K562 (cell line): Measurements from ENCODE around the gene PPIF. TPM values are rescaled to one million over a fixed set of nuclear protein-coding genes. Genes with fewer than 3 reads are reported as not detected.
A peak's percentile ranks its signal among the peaks of the same experiment; 100 is the strongest.

Source experiments
- ATF7 ChIP-seq: fragments of 450-650 bp; IDR thresholded peaks from 2 replicates; pipeline ENCODE4 v1.7.1; 2014; ENCODE audit warnings: mild to moderate bottlenecking, moderate library complexity
- BRCA1 ChIP-seq, 2 experiments: fragments of 450-650 bp in 1 of 2; sonication (generic) in 1 of 2; formaldehyde crosslinking in 1 of 2; IDR thresholded peaks; 2 replicates each; pipeline versions ENCODE4 v1.5.0 to v1.6.1; 2017 to 2020; ENCODE audit warnings: mild to moderate bottlenecking in 1 of 2, missing genetic modification reagents in 1 of 2
- MED1 ChIP-seq: sonication (generic); formaldehyde crosslinking; IDR thresholded peaks from 2 replicates; pipeline ENCODE4 v1.8.1; 2023; ENCODE audit warnings: missing genetic modification reagents, borderline replicate concordance
- MEIS2 ChIP-seq: fragments of 450-650 bp; IDR thresholded peaks from 2 replicates; pipeline ENCODE4 v1.6.1; 2014; ENCODE audit warnings: mild to moderate bottlenecking; ENCODE audit not compliant: partially characterized antibody
- NCOA2 ChIP-seq, 2 experiments: fragments of 450-650 bp; IDR thresholded peaks; 2 replicates each; pipeline ENCODE4 v1.6.1; 2018; ENCODE audit warnings: mild to moderate bottlenecking in 2 of 2, moderate library complexity in 1 of 2; ENCODE audit not compliant: partially characterized antibody in 2 of 2
- NCOA6 ChIP-seq: fragments of 450-650 bp; IDR thresholded peaks from 2 replicates; pipeline ENCODE4 v1.6.1; 2017; ENCODE audit warnings: mild to moderate bottlenecking
- NR4A1 ChIP-seq, 2 experiments: fragments of 250-450 bp in 1 of 2; fragments of 450-650 bp in 1 of 2; sonication (Bioruptor Pico) in 1 of 2; IDR thresholded peaks; 2 replicates each; pipeline versions ENCODE4 v1.4.0 to v1.6.1; 2016 to 2020; ENCODE audit warnings: mild to moderate bottlenecking in 2 of 2, missing compliant biosample characterization in 1 of 2, missing genetic modification characterization in 1 of 2, moderate library complexity in 1 of 2
- PCBP1 ChIP-seq: fragments of 200-400 bp; formaldehyde crosslinking; IDR thresholded peaks from 2 replicates; pipeline ENCODE4 v1.6.1; 2018; ENCODE audit warnings: mild to moderate bottlenecking, low read depth, low read length; ENCODE audit not compliant: poor library complexity, severe bottlenecking
- POLR2A ChIP-seq: fragments of 450-650 bp; conservative IDR thresholded peaks from 2 replicates; pipeline ENCODE4 v1.6.1; 2016
- SRSF1 ChIP-seq: fragments of 200-400 bp; formaldehyde crosslinking; IDR thresholded peaks from 2 replicates; pipeline ENCODE4 v1.6.1; 2017; ENCODE audit warnings: mild to moderate bottlenecking, low read depth, low read length, moderate library complexity
- SUPT5H ChIP-seq: fragments of 450-650 bp; IDR thresholded peaks from 2 replicates; pipeline ENCODE4 v1.6.1; 2016
- ZNF316 ChIP-seq: fragments of 450-650 bp; IDR thresholded peaks from 2 replicates; pipeline ENCODE4 v1.6.1; 2016
- ZNF764 ChIP-seq: fragments of 250-450 bp; sonication (Bioruptor Pico); IDR thresholded peaks from 2 replicates; pipeline ENCODE4 v1.4.0; 2020; ENCODE audit warnings: low read depth, mild to moderate bottlenecking, moderate library complexity
- ZNF785 ChIP-seq: fragments of 250-450 bp; sonication (Bioruptor Pico); IDR thresholded peaks from 2 replicates; pipeline ENCODE4 v1.4.0; 2020; ENCODE audit warnings: mild to moderate bottlenecking
- polyA plus RNA-seq, 8 experiments: library from polyadenylated mRNA; depleted of rRNA in 4 of 8; stranded (reverse) in 5 of 8; unstranded in 3 of 8; fragments of >200 nt; fragmentation: Nextera tagmentation in 2 of 8; fragmentation: Illumina TruSeq in 1 of 8; extraction: Ambion mirVana in 2 of 8; extraction: Trizol in 1 of 8; gene quantifications; 2 replicates each; pipeline versions ENCODE4 v1.2.1 to v1.2.3, GENCODE V29; 2011 to 2014; ENCODE audit warnings: inconsistent platforms in 1 of 8, missing spikeins in 1 of 8
- total RNA-seq, 7 experiments: library from RNA; depleted of rRNA in 6 of 7; stranded (reverse); fragments of >200 nt in 6 of 7; fragmentation: Illumina TruSeq in 2 of 7; extraction: Trizol in 2 of 7; gene quantifications; 2 replicates each; pipeline versions ENCODE4 v1.2.1 to v1.2.3, GENCODE V29; 2011 to 2021; ENCODE audit warnings: low replicate concordance in 1 of 7
- TF ChIP-seq, protein P1 (sequence below): sonication (generic); formaldehyde crosslinking; IDR thresholded peaks from 2 replicates; pipeline ENCODE4 v1.8.1; 2023; ENCODE audit warnings: missing genetic modification reagents, mild to moderate bottlenecking, borderline replicate concordance
- TF ChIP-seq, protein P2 (sequence below): fragments of 450-650 bp; IDR thresholded peaks from 2 replicates; pipeline ENCODE4 v1.6.1; 2017; ENCODE audit warnings: mild to moderate bottlenecking, moderate library complexity
- TF ChIP-seq, protein P3 (sequence below): fragments of 450-650 bp; formaldehyde crosslinking; IDR thresholded peaks from 2 replicates; pipeline ENCODE4 v1.4.0; 2022; ENCODE audit warnings: missing genetic modification characterization
- TF ChIP-seq, protein P4 (sequence below): fragments of 450-650 bp; IDR thresholded peaks from 2 replicates; pipeline ENCODE4 v1.6.1; 2016; ENCODE audit warnings: low read depth, mild to moderate bottlenecking, moderate library complexity
- TF ChIP-seq, protein P5 (sequence below): fragments of 450-650 bp; IDR thresholded peaks from one replicate; pipeline ENCODE4 v1.6.1; 2018; ENCODE audit warnings: mild to moderate bottlenecking, moderate library complexity; ENCODE audit not compliant: partially characterized antibody

The PPIF gene
- total and polyA plus RNA-seq, 9 of the 15 experiments (the other 6 are each of a cell fraction or from before 2014, with no cell fraction given), result 40.9 to 287 (median 117) TPM

DNA sequence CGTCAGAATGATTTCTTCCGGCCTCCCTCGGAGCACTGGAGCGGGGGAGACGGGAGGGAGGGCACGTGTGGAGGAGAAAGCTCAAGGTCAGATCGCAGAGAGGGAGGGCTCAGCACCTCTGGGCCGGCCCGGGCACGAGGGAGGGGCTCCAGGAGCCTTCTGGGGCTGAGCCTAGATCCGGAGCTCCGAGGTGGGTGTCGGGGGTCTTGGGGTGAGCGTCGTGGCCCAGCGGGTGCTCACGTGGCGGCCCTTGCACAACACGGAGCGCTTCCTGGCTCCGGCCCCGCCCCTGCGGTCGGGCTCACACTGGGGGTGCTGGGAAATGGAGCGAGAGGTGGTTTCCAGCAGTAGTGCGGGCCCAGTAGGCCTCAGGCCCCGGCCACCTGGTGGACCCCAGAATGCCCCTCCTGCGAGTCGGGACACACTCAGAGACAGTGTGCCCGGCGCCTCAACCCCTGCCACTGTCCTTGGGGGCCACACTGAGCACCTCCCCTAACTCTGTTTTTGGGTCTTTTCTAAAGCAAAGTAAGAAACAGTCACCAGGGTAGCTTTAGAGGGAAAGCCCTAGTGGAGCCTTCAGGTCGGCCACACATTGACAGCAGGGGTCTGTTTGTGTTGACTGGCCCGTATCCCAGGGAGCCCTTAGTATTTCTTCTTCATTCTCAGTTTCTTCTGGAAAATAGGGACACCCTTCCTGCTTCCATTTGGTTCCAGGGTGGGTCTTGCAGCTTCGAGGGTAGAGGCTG lies 798 bp downstream of the PPIF start (continued):
- TF ChIP-seq, protein P1, sequence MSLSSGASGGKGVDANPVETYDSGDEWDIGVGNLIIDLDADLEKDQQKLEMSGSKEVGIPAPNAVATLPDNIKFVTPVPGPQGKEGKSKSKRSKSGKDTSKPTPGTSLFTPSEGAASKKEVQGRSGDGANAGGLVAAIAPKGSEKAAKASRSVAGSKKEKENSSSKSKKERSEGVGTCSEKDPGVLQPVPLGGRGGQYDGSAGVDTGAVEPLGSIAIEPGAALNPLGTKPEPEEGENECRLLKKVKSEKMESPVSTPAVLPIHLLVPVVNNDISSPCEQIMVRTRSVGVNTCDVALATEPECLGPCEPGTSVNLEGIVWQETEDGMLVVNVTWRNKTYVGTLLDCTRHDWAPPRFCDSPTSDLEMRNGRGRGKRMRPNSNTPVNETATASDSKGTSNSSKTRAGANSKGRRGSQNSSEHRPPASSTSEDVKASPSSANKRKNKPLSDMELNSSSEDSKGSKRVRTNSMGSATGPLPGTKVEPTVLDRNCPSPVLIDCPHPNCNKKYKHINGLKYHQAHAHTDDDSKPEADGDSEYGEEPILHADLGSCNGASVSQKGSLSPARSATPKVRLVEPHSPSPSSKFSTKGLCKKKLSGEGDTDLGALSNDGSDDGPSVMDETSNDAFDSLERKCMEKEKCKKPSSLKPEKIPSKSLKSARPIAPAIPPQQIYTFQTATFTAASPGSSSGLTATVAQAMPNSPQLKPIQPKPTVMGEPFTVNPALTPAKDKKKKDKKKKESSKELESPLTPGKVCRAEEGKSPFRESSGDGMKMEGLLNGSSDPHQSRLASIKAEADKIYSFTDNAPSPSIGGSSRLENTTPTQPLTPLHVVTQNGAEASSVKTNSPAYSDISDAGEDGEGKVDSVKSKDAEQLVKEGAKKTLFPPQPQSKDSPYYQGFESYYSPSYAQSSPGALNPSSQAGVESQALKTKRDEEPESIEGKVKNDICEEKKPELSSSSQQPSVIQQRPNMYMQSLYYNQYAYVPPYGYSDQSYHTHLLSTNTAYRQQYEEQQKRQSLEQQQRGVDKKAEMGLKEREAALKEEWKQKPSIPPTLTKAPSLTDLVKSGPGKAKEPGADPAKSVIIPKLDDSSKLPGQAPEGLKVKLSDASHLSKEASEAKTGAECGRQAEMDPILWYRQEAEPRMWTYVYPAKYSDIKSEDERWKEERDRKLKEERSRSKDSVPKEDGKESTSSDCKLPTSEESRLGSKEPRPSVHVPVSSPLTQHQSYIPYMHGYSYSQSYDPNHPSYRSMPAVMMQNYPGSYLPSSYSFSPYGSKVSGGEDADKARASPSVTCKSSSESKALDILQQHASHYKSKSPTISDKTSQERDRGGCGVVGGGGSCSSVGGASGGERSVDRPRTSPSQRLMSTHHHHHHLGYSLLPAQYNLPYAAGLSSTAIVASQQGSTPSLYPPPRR (CRISPR knock-in tag), result no peak
- TF ChIP-seq BRCA1 (IDR thresholded peaks at IDR 0.05) (no peak), BRCA1 (CRISPR knock-in tag; IDR thresholded peaks at IDR 0.05) (no peak), ZNF785 (CRISPR knock-in tag) (no peak), NR4A1 (CRISPR knock-in tag; IDR thresholded peaks at IDR 0.05) (no peak), NR4A1 (tag; IDR thresholded peaks at IDR 0.05) (0 out of 2 replicates have a peak, but pooled peaks have one; percentile 34), MED1 (CRISPR knock-in tag) (no peak), PCBP1 (peak; percentile 61), ZNF764 (CRISPR knock-in tag) (no peak), POLR2A (peak; percentile 69), SUPT5H (peak; percentile 41), ZNF316 (no peak), NCOA2 (IDR thresholded peaks at IDR 0.05; ENCODE audit: partially characterized antibody in 2 of 2) (no peak), MEIS2 (no peak), ATF7 (no peak; the same call in 1 of the 2 replicates), NCOA6 (no peak), SRSF1 (no peak)
- TF ChIP-seq, protein P2, sequence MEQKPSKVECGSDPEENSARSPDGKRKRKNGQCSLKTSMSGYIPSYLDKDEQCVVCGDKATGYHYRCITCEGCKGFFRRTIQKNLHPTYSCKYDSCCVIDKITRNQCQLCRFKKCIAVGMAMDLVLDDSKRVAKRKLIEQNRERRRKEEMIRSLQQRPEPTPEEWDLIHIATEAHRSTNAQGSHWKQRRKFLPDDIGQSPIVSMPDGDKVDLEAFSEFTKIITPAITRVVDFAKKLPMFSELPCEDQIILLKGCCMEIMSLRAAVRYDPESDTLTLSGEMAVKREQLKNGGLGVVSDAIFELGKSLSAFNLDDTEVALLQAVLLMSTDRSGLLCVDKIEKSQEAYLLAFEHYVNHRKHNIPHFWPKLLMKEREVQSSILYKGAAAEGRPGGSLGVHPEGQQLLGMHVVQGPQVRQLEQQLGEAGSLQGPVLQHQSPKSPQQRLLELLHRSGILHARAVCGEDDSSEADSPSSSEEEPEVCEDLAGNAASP, result no peak
- TF ChIP-seq, protein P3, sequence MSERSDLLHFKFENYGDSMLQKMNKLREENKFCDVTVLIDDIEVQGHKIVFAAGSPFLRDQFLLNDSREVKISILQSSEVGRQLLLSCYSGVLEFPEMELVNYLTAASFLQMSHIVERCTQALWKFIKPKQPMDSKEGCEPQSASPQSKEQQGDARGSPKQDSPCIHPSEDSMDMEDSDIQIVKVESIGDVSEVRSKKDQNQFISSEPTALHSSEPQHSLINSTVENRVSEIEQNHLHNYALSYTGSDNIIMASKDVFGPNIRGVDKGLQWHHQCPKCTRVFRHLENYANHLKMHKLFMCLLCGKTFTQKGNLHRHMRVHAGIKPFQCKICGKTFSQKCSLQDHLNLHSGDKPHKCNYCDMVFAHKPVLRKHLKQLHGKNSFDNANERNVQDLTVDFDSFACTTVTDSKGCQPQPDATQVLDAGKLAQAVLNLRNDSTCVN, result no peak
- TF ChIP-seq, protein P4, sequence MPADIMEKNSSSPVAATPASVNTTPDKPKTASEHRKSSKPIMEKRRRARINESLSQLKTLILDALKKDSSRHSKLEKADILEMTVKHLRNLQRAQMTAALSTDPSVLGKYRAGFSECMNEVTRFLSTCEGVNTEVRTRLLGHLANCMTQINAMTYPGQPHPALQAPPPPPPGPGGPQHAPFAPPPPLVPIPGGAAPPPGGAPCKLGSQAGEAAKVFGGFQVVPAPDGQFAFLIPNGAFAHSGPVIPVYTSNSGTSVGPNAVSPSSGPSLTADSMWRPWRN, result no peak
- TF ChIP-seq, protein P5, sequence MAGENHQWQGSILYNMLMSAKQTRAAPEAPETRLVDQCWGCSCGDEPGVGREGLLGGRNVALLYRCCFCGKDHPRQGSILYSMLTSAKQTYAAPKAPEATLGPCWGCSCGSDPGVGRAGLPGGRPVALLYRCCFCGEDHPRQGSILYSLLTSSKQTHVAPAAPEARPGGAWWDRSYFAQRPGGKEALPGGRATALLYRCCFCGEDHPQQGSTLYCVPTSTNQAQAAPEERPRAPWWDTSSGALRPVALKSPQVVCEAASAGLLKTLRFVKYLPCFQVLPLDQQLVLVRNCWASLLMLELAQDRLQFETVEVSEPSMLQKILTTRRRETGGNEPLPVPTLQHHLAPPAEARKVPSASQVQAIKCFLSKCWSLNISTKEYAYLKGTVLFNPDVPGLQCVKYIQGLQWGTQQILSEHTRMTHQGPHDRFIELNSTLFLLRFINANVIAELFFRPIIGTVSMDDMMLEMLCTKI, result no peak
